Neural cell (in vitro differentiated cells): ENCODE measurements around the gene M1AP.

Experiments used
- EP300 ChIP-seq: fragments of 450-650 bp; conservative IDR thresholded peaks from 2 replicates; pipeline ENCODE4 v1.6.1; 2014; ENCODE audit warnings: antibody characterized with exemption, mild to moderate bottlenecking, moderate library complexity; ENCODE audit not compliant: poor library complexity, severe bottlenecking
- EZH2 ChIP-seq: fragments of 200-600, 300-800 bp; shearing (Covaris generic), sonication (generic); IDR thresholded peaks from 2 replicates; pipeline ENCODE4 v1.6.1; 2014; ENCODE audit warnings: antibody characterized with exemption, low read length, borderline replicate concordance, mild to moderate bottlenecking; ENCODE audit not compliant: insufficient read depth, poor library complexity, severe bottlenecking
- POLR2AphosphoS5 ChIP-seq: IDR thresholded peaks from 2 replicates; pipeline ENCODE4 v1.6.1; 2012
- TAF1 ChIP-seq: IDR thresholded peaks from 2 replicates; pipeline ENCODE4 v1.6.1; 2012; ENCODE audit warnings: low read depth
- TF ChIP-seq, protein P1 (sequence below): fragments of 450-650 bp; IDR thresholded peaks from 2 replicates; pipeline ENCODE4 v1.5.1; 2014; ENCODE audit warnings: antibody characterized with exemption, mild to moderate bottlenecking, moderate library complexity; ENCODE audit not compliant: poor library complexity, severe bottlenecking

DNA sequence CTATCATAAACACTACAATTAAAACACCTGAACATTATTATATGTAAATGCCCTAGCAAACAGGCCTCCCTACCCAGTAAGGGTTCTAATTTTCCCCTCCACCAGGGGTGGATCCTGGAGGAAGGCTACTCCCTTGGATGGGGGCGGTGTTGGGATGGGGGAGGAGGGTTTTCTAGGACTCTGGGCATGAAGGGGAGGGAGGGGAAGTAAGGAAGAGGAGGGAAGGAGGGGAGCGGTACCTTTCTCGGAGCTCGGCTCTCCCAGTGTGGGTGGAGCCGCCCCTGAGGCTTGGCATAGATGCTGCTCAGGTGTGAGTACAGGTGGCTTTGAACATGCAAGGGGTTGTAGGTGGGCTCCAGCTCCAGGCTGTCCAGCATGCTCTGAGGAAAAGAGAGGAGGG lies 88.2 kb downstream of the M1AP start:
- TF ChIP-seq TAF1 (no peak), EZH2 (no peak), EP300 (no peak), POLR2AphosphoS5 (no peak)
- TF ChIP-seq, protein P1, sequence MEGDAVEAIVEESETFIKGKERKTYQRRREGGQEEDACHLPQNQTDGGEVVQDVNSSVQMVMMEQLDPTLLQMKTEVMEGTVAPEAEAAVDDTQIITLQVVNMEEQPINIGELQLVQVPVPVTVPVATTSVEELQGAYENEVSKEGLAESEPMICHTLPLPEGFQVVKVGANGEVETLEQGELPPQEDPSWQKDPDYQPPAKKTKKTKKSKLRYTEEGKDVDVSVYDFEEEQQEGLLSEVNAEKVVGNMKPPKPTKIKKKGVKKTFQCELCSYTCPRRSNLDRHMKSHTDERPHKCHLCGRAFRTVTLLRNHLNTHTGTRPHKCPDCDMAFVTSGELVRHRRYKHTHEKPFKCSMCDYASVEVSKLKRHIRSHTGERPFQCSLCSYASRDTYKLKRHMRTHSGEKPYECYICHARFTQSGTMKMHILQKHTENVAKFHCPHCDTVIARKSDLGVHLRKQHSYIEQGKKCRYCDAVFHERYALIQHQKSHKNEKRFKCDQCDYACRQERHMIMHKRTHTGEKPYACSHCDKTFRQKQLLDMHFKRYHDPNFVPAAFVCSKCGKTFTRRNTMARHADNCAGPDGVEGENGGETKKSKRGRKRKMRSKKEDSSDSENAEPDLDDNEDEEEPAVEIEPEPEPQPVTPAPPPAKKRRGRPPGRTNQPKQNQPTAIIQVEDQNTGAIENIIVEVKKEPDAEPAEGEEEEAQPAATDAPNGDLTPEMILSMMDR: no peak
